ENCODE results near the gene VAMP7.
"Not testable (repeated sequence)": the region's sequence is repeated elsewhere in the genome, so short reads cannot be mapped to it uniquely, and the experiment has no call there.

Gene VAMP7

DNA sequence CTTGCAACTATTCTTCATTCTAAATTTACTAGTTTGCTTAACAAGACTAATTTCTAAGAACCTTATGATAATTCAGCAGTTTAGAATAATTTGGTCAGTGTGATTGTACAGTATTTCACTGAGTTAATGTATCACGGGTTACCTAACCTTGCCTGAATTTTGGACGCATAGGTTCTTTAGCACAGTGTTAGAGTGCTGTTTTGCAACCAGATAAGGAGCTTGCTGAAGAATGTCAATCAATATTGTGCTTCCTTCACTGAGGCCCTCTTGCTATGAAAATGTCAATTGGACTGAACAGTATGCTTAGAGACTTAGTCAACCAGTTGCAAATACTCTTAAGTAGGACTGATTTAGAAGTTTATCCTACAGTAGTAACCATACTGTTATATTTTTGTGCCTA, 19.6 kb downstream of the VAMP7 start:
- in situ Hi-C loops (cut with HindIII; ENCODE audit: low sequenced_read_pairs), result no loop called here

DNA sequence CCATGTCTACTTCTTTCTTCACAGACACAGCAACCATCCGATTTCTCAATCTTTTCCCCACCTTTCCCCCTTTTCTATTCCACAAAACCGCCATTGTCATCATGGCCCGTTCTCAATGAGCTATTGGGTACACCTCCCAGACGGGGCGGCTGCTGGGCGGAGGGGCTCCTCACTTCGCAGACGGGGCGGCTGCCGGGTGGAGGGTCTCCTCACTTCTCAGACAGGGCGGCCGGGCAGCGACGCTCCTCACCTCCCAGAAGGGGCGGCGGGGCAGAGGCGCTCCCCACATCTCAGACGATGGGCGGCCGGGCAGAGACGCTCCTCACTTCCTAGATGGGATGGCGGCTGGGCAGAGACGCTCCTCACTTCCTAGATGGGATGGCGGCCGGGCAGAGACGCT, 26.5 kb downstream of the VAMP7 start:
- in situ Hi-C loops (cut with HindIII; ENCODE audit: low sequenced_read_pairs), result not testable (repeated sequence)

DNA sequence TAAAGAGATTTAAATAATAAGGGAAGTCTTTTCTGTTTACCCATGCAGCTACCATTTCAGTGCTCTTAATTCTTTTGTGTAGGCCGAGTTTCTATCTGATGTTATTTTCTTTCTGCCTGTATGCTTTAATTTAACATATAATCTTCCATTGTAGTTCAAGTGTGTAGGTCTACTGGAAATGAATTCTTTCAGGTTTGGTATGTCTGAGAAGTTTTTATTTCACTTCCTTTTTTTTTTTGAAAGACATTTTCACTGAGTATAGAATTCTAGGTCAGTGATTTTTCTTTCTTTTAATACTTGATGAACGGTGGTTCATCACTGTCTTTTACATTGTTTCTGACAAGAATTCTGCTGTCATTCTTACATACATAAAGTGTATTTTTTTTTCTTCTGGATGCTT, 42.1 kb downstream of the VAMP7 start:
- in situ Hi-C loops (cut with HindIII; ENCODE audit: low sequenced_read_pairs), result no loop called here

- in situ Hi-C loops (cut with HindIII; ENCODE audit: low sequenced_read_pairs), result not testable (repeated sequence)
Observed at GRCh38 chrX:155930852-155931618, 49.9 kb downstream of the VAMP7 start.

- in situ Hi-C loops (cut with HindIII; ENCODE audit: low sequenced_read_pairs), result no loop called here
Observed at GRCh38 chrX:155938132-155938531, 57.0 kb downstream of the VAMP7 start.

DNA sequence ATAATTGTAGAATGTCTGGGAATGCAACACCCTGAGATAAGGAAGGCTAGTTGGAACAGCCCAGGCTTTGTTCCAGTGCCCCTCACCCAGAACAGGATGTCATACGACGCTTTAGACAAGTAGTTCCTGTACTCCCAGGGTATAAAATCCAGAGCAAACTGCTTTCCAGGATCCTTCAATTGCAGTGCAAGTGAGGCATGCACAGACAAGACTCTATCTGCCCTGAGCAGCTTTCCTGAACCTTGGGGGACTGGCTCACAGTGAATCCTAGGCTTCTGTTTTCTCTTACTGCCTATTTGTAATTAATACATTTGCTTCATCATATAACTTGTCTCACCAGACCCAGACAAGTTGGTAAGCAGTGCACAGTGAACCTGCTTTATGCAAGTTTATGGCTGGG, 68.0 kb downstream of the VAMP7 start:
- in situ Hi-C loops (cut with HindIII; ENCODE audit: low sequenced_read_pairs), result no loop called here

DNA sequence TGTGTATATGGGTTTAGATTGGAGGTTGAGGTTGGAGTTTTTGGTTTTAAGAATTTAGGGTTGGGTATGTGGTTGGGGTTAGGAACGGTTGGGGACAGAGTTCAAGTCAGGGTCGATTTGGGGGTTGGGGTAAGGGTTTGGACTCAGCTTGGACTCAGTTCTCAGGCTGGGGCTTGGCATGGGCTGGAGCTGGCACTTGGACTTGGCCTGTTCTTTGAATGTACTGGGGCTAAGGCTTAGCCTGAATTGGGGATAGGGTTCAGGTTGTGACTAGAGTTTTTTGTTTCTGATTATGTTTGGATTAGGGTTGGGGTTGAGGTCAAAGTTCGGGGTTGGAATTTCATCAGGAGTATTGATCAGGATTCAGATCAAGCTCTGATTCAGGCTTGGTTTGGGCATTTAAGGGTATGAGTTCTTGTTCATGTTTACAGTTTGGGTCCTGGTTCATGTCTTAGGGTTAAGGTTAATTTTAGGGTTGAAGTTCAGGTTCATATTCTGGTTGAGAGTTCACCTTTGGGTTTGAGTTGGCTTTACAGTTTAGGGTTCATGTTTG, 70.2 kb downstream of the VAMP7 start:
- in situ Hi-C loops (cut with HindIII; ENCODE audit: low sequenced_read_pairs), result no loop called here

DNA sequence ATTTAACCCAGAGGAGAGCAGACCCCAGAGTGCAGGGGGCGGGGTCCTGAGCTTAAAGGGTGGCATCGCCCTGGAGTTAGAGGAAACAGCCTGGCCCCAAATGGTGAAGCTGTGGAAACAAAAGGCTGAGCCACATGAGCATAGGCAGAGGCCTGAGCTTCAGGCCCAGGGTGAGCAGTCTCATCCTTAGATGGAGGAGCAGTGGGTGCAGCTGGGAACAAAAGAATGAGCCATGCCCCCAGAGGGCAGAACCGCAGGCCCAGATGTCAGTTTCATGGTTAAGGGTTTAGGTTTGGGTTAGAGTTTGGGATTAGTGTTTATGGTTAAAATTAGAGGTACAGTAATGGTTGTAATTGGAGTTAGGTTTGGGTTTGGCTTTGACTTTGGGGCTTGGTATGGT, 71.9 kb downstream of the VAMP7 start:
- in situ Hi-C loops (cut with HindIII; ENCODE audit: low sequenced_read_pairs), result no loop called here

DNA sequence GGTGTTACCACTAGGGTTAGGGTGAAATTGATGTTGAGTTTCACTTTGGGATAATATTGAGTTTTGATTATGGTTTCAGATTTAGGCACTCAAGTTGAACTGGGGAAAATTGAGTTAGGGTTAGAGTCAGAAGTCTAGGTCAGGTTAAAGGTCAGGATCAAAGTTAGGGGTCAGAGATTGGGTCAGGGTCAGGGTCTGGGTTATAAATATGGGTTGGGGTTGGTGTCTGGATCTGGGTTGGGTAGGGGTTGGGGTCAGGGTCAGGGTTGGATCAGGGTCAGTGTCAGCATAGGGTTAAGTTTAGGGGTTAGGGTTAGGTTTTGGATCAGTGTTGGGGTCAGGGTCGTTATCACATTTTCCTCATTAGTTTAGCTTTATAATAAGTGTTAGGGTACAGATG, 73.6 kb downstream of the VAMP7 start:
- in situ Hi-C loops (cut with HindIII; ENCODE audit: low sequenced_read_pairs), result no loop called here

GRCh38 chrX:155956099-155956498, 75.0 kb downstream of the VAMP7 start:
- in situ Hi-C loops (cut with HindIII; ENCODE audit: low sequenced_read_pairs), result no loop called here

GRCh38 chrX:155956649-155957048, 75.5 kb downstream of the VAMP7 start:
- in situ Hi-C loops (cut with HindIII; ENCODE audit: low sequenced_read_pairs), result no loop called here

DNA sequence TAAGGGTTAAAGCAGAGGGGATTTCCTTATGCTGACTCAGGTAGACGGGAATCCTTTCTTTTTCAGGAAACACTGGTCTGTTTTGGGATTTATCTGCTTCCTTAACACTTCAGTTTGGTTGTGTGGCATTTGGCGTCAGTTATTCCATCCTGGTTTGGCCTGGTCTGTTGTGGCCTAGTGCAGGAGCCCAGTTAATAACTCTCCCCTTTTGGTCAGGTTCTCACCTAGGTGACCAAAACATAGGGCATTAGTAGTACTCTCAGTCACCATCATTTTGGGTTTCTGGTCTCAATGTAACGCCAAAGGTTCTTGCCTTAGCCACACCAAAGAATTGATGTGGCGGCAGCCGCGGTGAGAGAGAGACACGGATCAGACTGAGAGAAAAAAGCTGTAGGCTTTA, 76.7 kb downstream of the VAMP7 start:
- in situ Hi-C loops (cut with HindIII; ENCODE audit: low sequenced_read_pairs), result no loop called here

GRCh38 chrX:155959018-155959587, 78.0 kb downstream of the VAMP7 start:
- in situ Hi-C loops (cut with HindIII; ENCODE audit: low sequenced_read_pairs), result no loop called here

GRCh38 chrX:155962906-155963305, 81.8 kb downstream of the VAMP7 start:
- in situ Hi-C loops (cut with HindIII; ENCODE audit: low sequenced_read_pairs), result no loop called here

DNA sequence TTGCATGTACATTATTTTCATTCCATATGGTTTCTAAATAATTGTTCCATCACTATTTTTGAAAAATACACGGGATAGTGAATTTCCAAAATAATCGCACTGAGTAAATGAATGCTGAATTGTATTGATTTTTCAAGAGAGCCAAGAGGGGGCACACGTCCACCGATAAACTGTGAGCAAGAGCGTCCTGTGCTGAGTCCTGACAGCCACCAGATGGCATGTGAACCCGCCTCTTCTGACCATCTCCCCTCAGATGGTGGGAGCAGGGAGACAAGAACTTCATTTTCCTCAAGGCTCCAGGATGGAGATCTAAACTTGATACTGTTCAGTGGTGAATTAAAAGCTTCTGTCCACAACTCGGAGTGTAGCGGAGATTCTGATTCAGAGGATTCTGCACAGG, 85.7 kb downstream of the VAMP7 start:
- in situ Hi-C loops (cut with HindIII; ENCODE audit: low sequenced_read_pairs), result no loop called here

DNA sequence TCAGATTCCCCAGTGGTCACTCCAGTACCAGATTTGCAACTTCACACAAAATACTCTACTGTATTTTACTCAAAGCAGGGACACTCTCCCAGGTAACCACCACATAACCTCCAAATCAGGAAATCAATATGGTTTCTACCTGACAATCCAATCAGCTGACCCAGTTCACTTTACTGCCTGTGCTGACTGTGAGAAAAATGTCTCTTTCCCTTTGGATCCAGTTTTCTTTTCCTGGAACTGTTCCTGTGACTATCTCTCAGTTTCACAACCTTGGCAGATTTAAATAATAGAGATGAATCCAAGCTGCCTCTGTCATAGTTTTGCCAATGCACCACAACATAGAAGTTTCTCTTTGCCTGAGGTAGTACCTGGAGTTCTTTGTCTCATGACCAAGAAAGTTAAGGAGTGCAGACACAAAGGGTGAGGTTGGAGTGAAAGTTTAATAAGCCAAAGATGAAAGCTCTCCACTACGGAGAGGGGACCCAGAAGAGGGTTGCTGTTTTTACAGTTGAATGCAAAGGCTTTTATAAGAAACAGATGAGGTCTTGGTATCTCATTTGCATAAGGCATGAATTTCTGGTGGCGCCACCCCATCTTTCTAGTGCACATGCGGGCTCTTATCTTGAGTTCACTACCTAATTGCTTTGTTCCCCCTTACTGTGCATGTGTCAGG, 86.6 kb downstream of the VAMP7 start:
- in situ Hi-C loops (cut with HindIII; ENCODE audit: low sequenced_read_pairs), result no loop called here

DNA sequence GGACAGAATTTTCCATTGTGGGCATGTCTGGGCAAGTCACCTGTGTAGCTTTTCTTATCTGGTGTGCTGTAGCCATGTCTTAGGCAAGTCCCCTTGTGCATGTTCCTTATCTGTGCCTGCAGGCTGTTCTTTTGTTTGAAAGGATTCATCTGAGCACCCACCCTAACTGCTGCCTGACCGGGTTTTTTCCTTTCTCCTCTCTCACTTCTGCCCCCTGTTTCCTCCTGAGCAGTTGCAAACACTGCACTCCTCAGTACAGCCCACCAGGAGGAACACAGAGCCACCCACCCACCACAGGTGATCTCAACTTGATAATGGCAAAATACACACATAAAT, 87.1 kb downstream of the VAMP7 start:
- in situ Hi-C loops (cut with HindIII; ENCODE audit: low sequenced_read_pairs), result no loop called here

GRCh38 chrX:155968791-155969190, 87.6 kb downstream of the VAMP7 start:
- in situ Hi-C loops (cut with HindIII; ENCODE audit: low sequenced_read_pairs), result no loop called here

DNA sequence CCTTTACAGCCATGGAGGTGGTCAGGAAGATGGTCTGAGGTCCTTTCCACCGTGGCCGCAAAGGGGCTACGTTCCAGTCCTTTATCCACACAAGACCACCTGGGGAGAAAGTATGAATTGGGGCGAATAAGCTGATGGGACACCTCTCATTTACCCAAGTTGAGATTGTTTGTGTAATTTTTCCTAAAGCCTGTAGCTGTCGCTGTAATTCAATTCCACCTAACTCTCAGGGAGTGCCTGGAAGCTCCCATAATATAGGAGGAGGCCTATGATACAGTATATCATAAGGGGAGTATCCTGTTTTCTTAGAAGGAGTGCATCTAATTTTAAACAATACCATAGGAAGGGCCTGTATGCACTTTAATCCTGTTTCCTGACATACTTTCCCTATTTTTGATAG, 90.5 kb downstream of the VAMP7 start:
- in situ Hi-C loops (cut with HindIII; ENCODE audit: low sequenced_read_pairs), result not testable (repeated sequence)

DNA sequence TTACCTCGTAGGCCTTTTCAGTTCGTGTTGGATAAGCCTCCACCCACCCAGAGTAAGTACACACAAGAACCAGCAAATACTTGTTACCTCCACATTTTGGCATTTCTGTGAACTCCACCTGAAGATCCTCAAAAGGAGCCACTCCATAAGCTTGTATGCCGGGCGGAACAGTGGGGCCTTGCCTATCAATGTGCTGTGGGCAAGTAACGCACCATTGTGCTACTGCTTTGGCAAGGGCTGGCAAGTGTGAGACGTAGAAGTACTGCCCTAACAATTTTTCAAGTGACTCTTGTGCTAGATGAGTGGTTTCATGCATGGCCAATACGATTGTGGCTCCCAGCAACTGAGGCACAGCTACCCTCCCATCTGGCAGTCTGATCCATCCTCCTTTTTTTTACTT, 91.1 kb downstream of the VAMP7 start:
- in situ Hi-C loops (cut with HindIII; ENCODE audit: low sequenced_read_pairs), result not testable (repeated sequence)

GRCh38 chrX:155983326-155983725, 102.2 kb downstream of the VAMP7 start:
- in situ Hi-C loops (cut with HindIII; ENCODE audit: low sequenced_read_pairs), result no loop called here

- in situ Hi-C loops (cut with HindIII; ENCODE audit: low sequenced_read_pairs), result no loop called here
Observed at GRCh38 chrX:155985208-155985607, 104.1 kb downstream of the VAMP7 start.

All from endothelial cell of hepatic sinusoid (primary cell).